OCI-LY7 (cell line): Measurements from ENCODE around the gene CEP112.

Experiments used
- CTCF ChIP-seq: fragments of 200-600 bp; sonication (generic); conservative IDR thresholded peaks from 2 replicates; pipeline ENCODE4 v1.5.1; 2014; ENCODE audit warnings: mild to moderate bottlenecking, antibody characterized with exemption, low read length, moderate library complexity, mixed read lengths
- EZH2phosphoT487 ChIP-seq: fragments of 200-600 bp; sonication (generic); IDR thresholded peaks from 2 replicates; pipeline ENCODE4 v1.6.1; 2018; ENCODE audit warnings: low read depth, borderline replicate concordance, mild to moderate bottlenecking, mixed run types, antibody characterized with exemption, low read length, moderate library complexity, mixed read lengths

GRCh38 chr17:65841089-65841488 lies 350.8 kb downstream of the CEP112 start:
- TF ChIP-seq CTCF = no peak
- TF ChIP-seq EZH2phosphoT487 = no peak
